ENCODE results near the gene SCRN2. TPM values are rescaled to one million over a fixed set of nuclear protein-coding genes. Genes with fewer than 3 reads are reported as not detected.
A peak's percentile ranks its signal among the peaks of the same experiment; 100 is the strongest.

The SCRN2 gene
- total and polyA plus RNA-seq, 2 of the 13 experiments (the other 11 are each of a cell fraction or from before 2014, with no cell fraction given) = 21.7 to 29.5 TPM

DNA sequence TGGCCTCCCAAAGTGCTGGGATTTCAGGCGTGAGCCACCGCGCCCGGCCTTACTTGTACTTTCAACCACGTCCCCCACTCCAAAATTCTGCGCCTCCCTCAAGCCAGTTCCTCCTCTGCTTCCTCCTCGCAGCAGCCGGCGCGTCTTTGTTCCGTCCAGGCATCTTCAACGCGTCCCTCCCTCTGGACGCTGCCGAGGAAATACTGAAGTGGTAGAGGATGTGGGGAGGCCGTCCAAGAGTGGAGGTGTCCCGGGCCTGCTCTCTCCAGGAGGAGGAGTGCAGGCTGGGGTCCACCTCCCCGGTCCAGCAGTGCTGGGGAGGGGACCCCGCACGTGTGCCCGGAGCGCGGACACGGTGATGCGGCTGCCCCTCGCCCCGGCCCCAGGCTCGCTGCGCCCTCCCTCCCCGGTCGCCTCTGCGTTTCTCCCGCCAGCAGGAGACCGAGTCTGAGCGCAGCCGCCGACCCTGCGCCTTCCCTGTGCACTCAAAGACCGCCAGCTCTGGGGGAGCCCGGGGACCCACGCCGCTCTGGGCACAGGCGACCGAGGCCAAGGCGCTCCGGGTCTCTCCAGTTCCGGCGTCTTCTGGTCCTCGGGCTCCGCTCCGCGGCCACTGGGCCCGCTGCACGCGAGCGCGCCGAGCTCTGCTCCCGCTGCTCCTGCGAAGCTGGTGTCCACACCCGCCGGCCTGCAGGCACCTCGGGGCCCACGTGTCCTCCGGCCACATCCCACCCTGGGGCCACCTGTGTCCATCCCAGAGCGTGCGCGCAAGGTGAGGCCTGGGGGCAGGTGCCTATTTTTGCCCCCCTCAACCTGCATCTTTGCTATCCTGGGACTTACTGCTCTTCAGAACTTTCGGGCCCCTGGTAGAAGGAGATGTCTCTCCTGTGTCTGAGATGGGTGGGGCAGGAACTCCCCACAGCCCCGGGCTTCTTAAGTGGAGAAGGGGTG lies 51.2 kb downstream of the SCRN2 start (continued):
- TF ChIP-seq, protein P1, sequence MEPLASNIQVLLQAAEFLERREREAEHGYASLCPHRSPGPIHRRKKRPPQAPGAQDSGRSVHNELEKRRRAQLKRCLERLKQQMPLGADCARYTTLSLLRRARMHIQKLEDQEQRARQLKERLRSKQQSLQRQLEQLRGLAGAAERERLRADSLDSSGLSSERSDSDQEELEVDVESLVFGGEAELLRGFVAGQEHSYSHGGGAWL (CRISPR knock-in tag; IDR thresholded peaks at IDR 0.05) = 0 out of 2 replicates have a peak, but pooled peaks have one; percentile 29
- no peak for TF ChIP-seq ZMYM2 (CRISPR knock-in tag; IDR thresholded peaks at IDR 0.05)
- TF ChIP-seq ZNF557 (CRISPR knock-in tag; IDR thresholded peaks at IDR 0.05) = no peak
- TF ChIP-seq ATM (IDR thresholded peaks at IDR 0.05; ENCODE audit: borderline replicate concordance) = no peak
- TF ChIP-seq ZNF33B (CRISPR knock-in tag; IDR thresholded peaks at IDR 0.05) = no peak
- TF ChIP-seq, protein P2, sequence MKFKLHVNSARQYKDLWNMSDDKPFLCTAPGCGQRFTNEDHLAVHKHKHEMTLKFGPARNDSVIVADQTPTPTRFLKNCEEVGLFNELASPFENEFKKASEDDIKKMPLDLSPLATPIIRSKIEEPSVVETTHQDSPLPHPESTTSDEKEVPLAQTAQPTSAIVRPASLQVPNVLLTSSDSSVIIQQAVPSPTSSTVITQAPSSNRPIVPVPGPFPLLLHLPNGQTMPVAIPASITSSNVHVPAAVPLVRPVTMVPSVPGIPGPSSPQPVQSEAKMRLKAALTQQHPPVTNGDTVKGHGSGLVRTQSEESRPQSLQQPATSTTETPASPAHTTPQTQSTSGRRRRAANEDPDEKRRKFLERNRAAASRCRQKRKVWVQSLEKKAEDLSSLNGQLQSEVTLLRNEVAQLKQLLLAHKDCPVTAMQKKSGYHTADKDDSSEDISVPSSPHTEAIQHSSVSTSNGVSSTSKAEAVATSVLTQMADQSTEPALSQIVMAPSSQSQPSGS (CRISPR knock-in tag; IDR thresholded peaks at IDR 0.05) = no peak
- no peak for TF ChIP-seq ZNF503 (CRISPR knock-in tag; IDR thresholded peaks at IDR 0.05)
- TF ChIP-seq TP53 (CRISPR knock-in tag; conservative IDR thresholded peaks at IDR 0.05) = no peak
- no peak for TF ChIP-seq PAF1 (CRISPR knock-in tag; IDR thresholded peaks at IDR 0.05)
- TF ChIP-seq, protein P3, sequence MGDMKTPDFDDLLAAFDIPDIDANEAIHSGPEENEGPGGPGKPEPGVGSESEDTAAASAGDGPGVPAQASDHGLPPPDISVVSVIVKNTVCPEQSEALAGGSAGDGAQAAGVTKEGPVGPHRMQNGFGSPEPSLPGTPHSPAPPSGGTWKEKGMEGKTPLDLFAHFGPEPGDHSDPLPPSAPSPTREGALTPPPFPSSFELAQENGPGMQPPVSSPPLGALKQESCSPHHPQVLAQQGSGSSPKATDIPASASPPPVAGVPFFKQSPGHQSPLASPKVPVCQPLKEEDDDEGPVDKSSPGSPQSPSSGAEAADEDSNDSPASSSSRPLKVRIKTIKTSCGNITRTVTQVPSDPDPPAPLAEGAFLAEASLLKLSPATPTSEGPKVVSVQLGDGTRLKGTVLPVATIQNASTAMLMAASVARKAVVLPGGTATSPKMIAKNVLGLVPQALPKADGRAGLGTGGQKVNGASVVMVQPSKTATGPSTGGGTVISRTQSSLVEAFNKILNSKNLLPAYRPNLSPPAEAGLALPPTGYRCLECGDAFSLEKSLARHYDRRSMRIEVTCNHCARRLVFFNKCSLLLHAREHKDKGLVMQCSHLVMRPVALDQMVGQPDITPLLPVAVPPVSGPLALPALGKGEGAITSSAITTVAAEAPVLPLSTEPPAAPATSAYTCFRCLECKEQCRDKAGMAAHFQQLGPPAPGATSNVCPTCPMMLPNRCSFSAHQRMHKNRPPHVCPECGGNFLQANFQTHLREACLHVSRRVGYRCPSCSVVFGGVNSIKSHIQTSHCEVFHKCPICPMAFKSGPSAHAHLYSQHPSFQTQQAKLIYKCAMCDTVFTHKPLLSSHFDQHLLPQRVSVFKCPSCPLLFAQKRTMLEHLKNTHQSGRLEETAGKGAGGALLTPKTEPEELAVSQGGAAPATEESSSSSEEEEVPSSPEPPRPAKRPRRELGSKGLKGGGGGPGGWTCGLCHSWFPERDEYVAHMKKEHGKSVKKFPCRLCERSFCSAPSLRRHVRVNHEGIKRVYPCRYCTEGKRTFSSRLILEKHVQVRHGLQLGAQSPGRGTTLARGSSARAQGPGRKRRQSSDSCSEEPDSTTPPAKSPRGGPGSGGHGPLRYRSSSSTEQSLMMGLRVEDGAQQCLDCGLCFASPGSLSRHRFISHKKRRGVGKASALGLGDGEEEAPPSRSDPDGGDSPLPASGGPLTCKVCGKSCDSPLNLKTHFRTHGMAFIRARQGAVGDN (CRISPR knock-in tag; IDR thresholded peaks at IDR 0.05) = peak; percentile 69
- TF ChIP-seq ZNF800 (CRISPR knock-in tag; IDR thresholded peaks at IDR 0.05) = peak; percentile 99; the same call in 1 of the 2 replicates
- no peak for TF ChIP-seq NCOA5 (CRISPR knock-in tag; IDR thresholded peaks at IDR 0.05)
- no peak for TF ChIP-seq RXRB (CRISPR knock-in tag; IDR thresholded peaks at IDR 0.05; ENCODE audit: borderline replicate concordance)
- TF ChIP-seq ZNF75D (CRISPR knock-in tag; IDR thresholded peaks at IDR 0.05; ENCODE audit: borderline replicate concordance) = no peak
- no peak for TF ChIP-seq RCOR2 (CRISPR knock-in tag; IDR thresholded peaks at IDR 0.05)
- TF ChIP-seq ZFP91 (CRISPR knock-in tag; IDR thresholded peaks at IDR 0.05; ENCODE audit: borderline replicate concordance) = peak; percentile 46; the same call in 1 of the 2 replicates

Measured in HepG2 (cell line).